ENCODE data around the gene ABRACL. TPM values are rescaled to one million over a fixed set of nuclear protein-coding genes. Genes with fewer than 3 reads are reported as not detected.

The ABRACL gene
- total and polyA plus RNA-seq, 2 donors (not counting 1 experiment from before 2014, with no cell fraction given) = 13.6 to 22.6 TPM

GRCh38 chr6:139066080-139066479 is 37.5 kb downstream of the ABRACL start:
- Histone ChIP-seq H3K27ac (ENCODE audit: low read length in 2 of 2) (no peak overlapping the region), H3K4me2 (replicated peaks; ENCODE audit: low read depth, low read length, poor library complexity, severe bottlenecking) (no peak overlapping the region), H3K4me1 (ENCODE audit: control insufficient read depth in 2 of 2, insufficient read depth in 2 of 2, low read length in 2 of 2) (no peaks in the 10 kb centered on the region), H3K4me3 (ENCODE audit: control extremely low read depth in 1 of 5, extremely low read depth in 1 of 5, insufficient read depth in 1 of 5, low read depth in 2 of 5, low read length in 4 of 5) (no peak overlapping the region), H3K79me2 (ENCODE audit: control insufficient read depth, insufficient read depth, low read length) (no peaks in the 10 kb centered on the region), H3K9ac (ENCODE audit: low read length) (no peak overlapping the region), H3K9me3 (ENCODE audit: control extremely low read depth in 1 of 3, control insufficient read depth in 2 of 3, insufficient read depth in 1 of 3, low read length in 2 of 3) (no peaks in the 10 kb centered on the region), H3K27me3 (replicated peaks in 1 of 4; ENCODE audit: control extremely low read depth in 1 of 4, control insufficient read depth in 3 of 4, insufficient read depth in 4 of 4, low read length in 3 of 4) (no peaks in the 10 kb centered on the region), H4K20me1 (ENCODE audit: control insufficient read depth, insufficient read depth, low read length, poor library complexity, severe bottlenecking) (no peaks in the 10 kb centered on the region), H3K36me3 (replicated peaks in 1 of 2; ENCODE audit: control extremely low read depth in 1 of 2, control insufficient read depth in 1 of 2, extremely low read depth in 1 of 2, insufficient read depth in 2 of 2, low read length in 1 of 2) (no peaks in the 10 kb centered on the region), H2AFZ (ENCODE audit: insufficient read depth, low read depth, low read length, poor library complexity, severe bottlenecking) (no peak overlapping the region)
- 100% methylated on average over 2 of the region's 2 CpGs for WGBS (ENCODE audit: insufficient coverage)
- DNase-seq (no peak), ATAC-seq (ENCODE audit: low read depth) (no peak)
- intact Hi-C loops (cut with micrococcal nuclease) = no loop called here
- no peak overlapping the region for H3K4me3 Mint-ChIP-seq
- peaks cover 2% of the 10 kb centered on the region for H3K27me3 Mint-ChIP-seq
- CTCF ChIA-PET = no interaction called here
- H3K9me3 Mint-ChIP-seq (ENCODE audit: insufficient read depth) = no peaks in the 10 kb centered on the region
- no peak overlapping the region for H3K27ac Mint-ChIP-seq
- no peaks in the 10 kb centered on the region for H3K4me1 Mint-ChIP-seq
- POLR2A ChIA-PET = no interaction called here
- TF ChIP-seq EZH2 (IDR thresholded peaks at IDR 0.05; ENCODE audit: borderline replicate concordance, insufficient read depth, low read depth, low read length, poor library complexity, severe bottlenecking) = no peak
- TF ChIP-seq CTCF (IDR thresholded peaks at IDR 0.05) = no peak

GRCh38 chr6:139068846-139069245 is 40.3 kb downstream of the ABRACL start:
- ATAC-seq (ENCODE audit: low read depth) (no peak), DNase-seq (no peak)
- Mint-ChIP-seq H3K27ac (no peak overlapping the region), H3K4me1 (no peaks in the 10 kb centered on the region), H3K27me3 (peaks cover 2% of the 10 kb centered on the region), H3K4me3 (no peak overlapping the region), H3K9me3 (ENCODE audit: insufficient read depth) (no peaks in the 10 kb centered on the region)
- intact Hi-C loops (cut with micrococcal nuclease) = no loop called here
- Histone ChIP-seq H3K27ac (ENCODE audit: low read length in 2 of 2) (no peak overlapping the region), H3K79me2 (ENCODE audit: control insufficient read depth, insufficient read depth, low read length) (no peaks in the 10 kb centered on the region), H3K27me3 (replicated peaks in 1 of 4; ENCODE audit: control extremely low read depth in 1 of 4, control insufficient read depth in 3 of 4, insufficient read depth in 4 of 4, low read length in 3 of 4) (no peaks in the 10 kb centered on the region), H3K9ac (ENCODE audit: low read length) (no peak overlapping the region), H3K36me3 (replicated peaks in 1 of 2; ENCODE audit: control extremely low read depth in 1 of 2, control insufficient read depth in 1 of 2, extremely low read depth in 1 of 2, insufficient read depth in 2 of 2, low read length in 1 of 2) (no peaks in the 10 kb centered on the region), H4K20me1 (ENCODE audit: control insufficient read depth, insufficient read depth, low read length, poor library complexity, severe bottlenecking) (no peaks in the 10 kb centered on the region), H2AFZ (ENCODE audit: insufficient read depth, low read depth, low read length, poor library complexity, severe bottlenecking) (no peak overlapping the region), H3K4me2 (replicated peaks; ENCODE audit: low read depth, low read length, poor library complexity, severe bottlenecking) (no peak overlapping the region), H3K9me3 (ENCODE audit: control extremely low read depth in 1 of 3, control insufficient read depth in 2 of 3, insufficient read depth in 1 of 3, low read length in 2 of 3) (no peaks in the 10 kb centered on the region), H3K4me1 (ENCODE audit: control insufficient read depth in 2 of 2, insufficient read depth in 2 of 2, low read length in 2 of 2) (no peaks in the 10 kb centered on the region), H3K4me3 (ENCODE audit: control extremely low read depth in 1 of 5, extremely low read depth in 1 of 5, insufficient read depth in 1 of 5, low read depth in 2 of 5, low read length in 4 of 5) (no peak overlapping the region)
- 100% methylated on average over 1 of the region's 2 CpGs for WGBS (ENCODE audit: insufficient coverage)
- ChIA-PET CTCF (no interaction called here), POLR2A (interaction anchor here (0.6 kb wide), 1 partner anchor 278 kb away, joined by 3 read pairs; no protein-coding TSS in a partner anchor)
- TF ChIP-seq CTCF (IDR thresholded peaks at IDR 0.05) (no peak), EZH2 (IDR thresholded peaks at IDR 0.05; ENCODE audit: borderline replicate concordance, insufficient read depth, low read depth, low read length, poor library complexity, severe bottlenecking) (no peak)
